ENCODE results near the gene GFRA1.

The GFRA1 gene

GRCh38 chr10:116136261-116136660 lies 136.7 kb downstream of the GFRA1 start:
- Histone ChIP-seq H3K4me1 (no peaks in the 10 kb centered on the region), H3K36me3 (no peaks in the 10 kb centered on the region), H3K4me3 (ENCODE audit: low read depth, low read length) (no peak overlapping the region), H3K27me3 (no peaks in the 10 kb centered on the region), H3K9me3 (no peaks in the 10 kb centered on the region)
- DNase-seq = no peak
- no peak for TF ChIP-seq CTCF (IDR thresholded peaks at IDR 0.05; ENCODE audit: low read depth, low read length)

GRCh38 chr10:116134322-116134721 lies 138.7 kb downstream of the GFRA1 start:
- TF ChIP-seq CTCF (IDR thresholded peaks at IDR 0.05; ENCODE audit: low read depth, low read length) = no peak
- Histone ChIP-seq H3K36me3 (no peaks in the 10 kb centered on the region), H3K9me3 (no peaks in the 10 kb centered on the region), H3K27me3 (no peaks in the 10 kb centered on the region), H3K4me1 (no peaks in the 10 kb centered on the region), H3K4me3 (ENCODE audit: low read depth, low read length) (no peak overlapping the region)
- no peak for DNase-seq

GRCh38 chr10:116133634-116134033 lies 139.4 kb downstream of the GFRA1 start:
- H3K36me3 ChIP-seq = no peaks in the 10 kb centered on the region
- H3K4me3 ChIP-seq (ENCODE audit: low read depth, low read length) = no peak overlapping the region
- TF ChIP-seq CTCF (IDR thresholded peaks at IDR 0.05; ENCODE audit: low read depth, low read length) = no peak
- DNase-seq = no peak
- H3K27me3 ChIP-seq = no peaks in the 10 kb centered on the region
- no peaks in the 10 kb centered on the region for H3K9me3 ChIP-seq
- no peaks in the 10 kb centered on the region for H3K4me1 ChIP-seq

- no peak for TF ChIP-seq CTCF (IDR thresholded peaks at IDR 0.05; ENCODE audit: low read depth, low read length)
These were observed 140.1 kb downstream of the GFRA1 start for GRCh38 chr10:116132780-116133399.

GRCh38 chr10:116130006-116130405 lies 143.0 kb downstream of the GFRA1 start:
- Histone ChIP-seq H3K36me3 (no peaks in the 10 kb centered on the region), H3K27me3 (no peaks in the 10 kb centered on the region), H3K4me3 (ENCODE audit: low read depth, low read length) (no peak overlapping the region), H3K4me1 (no peaks in the 10 kb centered on the region), H3K9me3 (no peaks in the 10 kb centered on the region)
- TF ChIP-seq CTCF (IDR thresholded peaks at IDR 0.05; ENCODE audit: low read depth, low read length) = no peak
- no peak for DNase-seq

More at GRCh38 chr10:116132780-116133399, 140.1 kb downstream of the GFRA1 start:
- H3K9me3 ChIP-seq = no peaks in the 10 kb centered on the region
- H3K4me1 ChIP-seq = no peaks in the 10 kb centered on the region
- no peaks in the 10 kb centered on the region for H3K27me3 ChIP-seq
- no peak for DNase-seq
- H3K36me3 ChIP-seq = no peaks in the 10 kb centered on the region
- no peak overlapping the region for H3K4me3 ChIP-seq (ENCODE audit: low read depth, low read length)

- no peaks in the 10 kb centered on the region for H3K9me3 ChIP-seq
- no peaks in the 10 kb centered on the region for H3K4me1 ChIP-seq
- no peak for TF ChIP-seq CTCF (IDR thresholded peaks at IDR 0.05; ENCODE audit: low read depth, low read length)
- H3K4me3 ChIP-seq (ENCODE audit: low read depth, low read length) = no peak overlapping the region
- H3K36me3 ChIP-seq = no peaks in the 10 kb centered on the region
- no peaks in the 10 kb centered on the region for H3K27me3 ChIP-seq
- DNase-seq = no peak
These were observed 145.9 kb downstream of the GFRA1 start for GRCh38 chr10:116126954-116127695.

Measured in BE2C (cell line).